Astrocyte (in vitro differentiated cells and primary cell): ENCODE data around the gene ATP10D. TPM values are rescaled to one million over a fixed set of nuclear protein-coding genes. Genes with fewer than 3 reads are reported as not detected.

ENCODE experiments used
- DNase-seq: peaks from one replicate; pipeline ENCODE4 v3.0.0-alpha.2; 2010; ENCODE audit warnings: low read depth
- FAIRE-seq: peaks from 2 replicates; lab custom pipeline; 2011; peaks lifted over from hg19 to GRCh38; lab: Jason Lieb, UNC
- H2AFZ ChIP-seq: 2 replicates; pipeline ENCODE4 v1.6.0; 2012; ENCODE audit warnings: low read depth, low read length, inconsistent platforms
- H3K27ac ChIP-seq: 2 replicates; pipeline ENCODE4 v1.5.1; 2011; ENCODE audit warnings: low read depth, low read length, inconsistent platforms
- H3K27me3 ChIP-seq: 2 replicates; pipeline ENCODE4 v1.6.0; 2011; ENCODE audit warnings: low read length, inconsistent platforms; ENCODE audit not compliant: insufficient read depth
- H3K36me3 ChIP-seq: 2 replicates; pipeline ENCODE4 v1.5.1; 2011; ENCODE audit warnings: low read length, inconsistent platforms; ENCODE audit not compliant: insufficient read depth
- H3K4me1 ChIP-seq: 2 replicates; pipeline ENCODE4 v1.5.1; 2011; ENCODE audit warnings: low read length, inconsistent platforms; ENCODE audit not compliant: insufficient read depth
- H3K4me2 ChIP-seq: 2 replicates; pipeline ENCODE4 v1.6.0; 2012; ENCODE audit warnings: low read length, inconsistent platforms
- H3K4me3 ChIP-seq: 2 replicates; pipeline ENCODE4 v1.5.1; 2011; ENCODE audit warnings: low read depth, mild to moderate bottlenecking, low read length, inconsistent platforms; ENCODE audit not compliant: insufficient read depth
- H3K79me2 ChIP-seq: 2 replicates; pipeline ENCODE4 v1.6.0; 2012; ENCODE audit warnings: mild to moderate bottlenecking, low read length, inconsistent platforms; ENCODE audit not compliant: insufficient read depth
- H3K9ac ChIP-seq: 2 replicates; pipeline ENCODE4 v1.6.0; 2012; ENCODE audit warnings: mild to moderate bottlenecking, low read length, inconsistent platforms
- H3K9me3 ChIP-seq: 2 replicates; pipeline ENCODE4 v1.5.1; 2012; ENCODE audit warnings: low read depth, mild to moderate bottlenecking, low read length, inconsistent platforms; ENCODE audit not compliant: insufficient read depth
- H4K20me1 ChIP-seq: 2 replicates; pipeline ENCODE4 v1.6.0; 2012; ENCODE audit warnings: low read length, inconsistent platforms; ENCODE audit not compliant: insufficient read depth
- H3K27ac Mint-ChIP-seq: one replicate; pipeline ENCODE4 v1.8.0; 2021; ENCODE audit warnings: mild to moderate bottlenecking, mixed read lengths; ENCODE audit not compliant: unreplicated experiment
- H3K27me3 Mint-ChIP-seq: one replicate; pipeline ENCODE4 v1.8.0; 2021; ENCODE audit warnings: low read depth, mixed read lengths; ENCODE audit not compliant: unreplicated experiment
- H3K36me3 Mint-ChIP-seq: one replicate; pipeline ENCODE4 v1.8.0; 2021; ENCODE audit warnings: low read depth, mixed read lengths; ENCODE audit not compliant: unreplicated experiment
- H3K4me1 Mint-ChIP-seq: one replicate; pipeline ENCODE4 v1.8.0; 2021; ENCODE audit warnings: low read depth, mixed read lengths; ENCODE audit not compliant: unreplicated experiment
- H3K4me3 Mint-ChIP-seq: one replicate; pipeline ENCODE4 v1.8.0; 2021; ENCODE audit warnings: mild to moderate bottlenecking, moderate library complexity, mixed read lengths; ENCODE audit not compliant: unreplicated experiment
- H3K9me3 Mint-ChIP-seq: one replicate; pipeline ENCODE4 v1.8.0; 2021; ENCODE audit warnings: mild to moderate bottlenecking, mixed read lengths; ENCODE audit not compliant: unreplicated experiment
- EZH2 ChIP-seq: IDR thresholded peaks from 2 replicates; pipeline ENCODE4 v1.6.1; 2012; ENCODE audit warnings: mild to moderate bottlenecking, low read length, inconsistent platforms; ENCODE audit not compliant: insufficient read depth
- total RNA-seq: library from RNA; stranded (reverse); gene quantifications from 2 replicates; pipeline ENCODE4 v1.2.1, GENCODE V29; 2021
- TF ChIP-seq, protein P1 (sequence below): IDR thresholded peaks from 2 replicates; pipeline ENCODE4 v1.5.1; 2011; ENCODE audit warnings: low read depth, mild to moderate bottlenecking, inconsistent platforms, low read length, moderate library complexity; ENCODE audit not compliant: insufficient read depth

The ATP10D gene
- total RNA-seq, 1 donor from 2014 or later, result 75.8 TPM

DNA sequence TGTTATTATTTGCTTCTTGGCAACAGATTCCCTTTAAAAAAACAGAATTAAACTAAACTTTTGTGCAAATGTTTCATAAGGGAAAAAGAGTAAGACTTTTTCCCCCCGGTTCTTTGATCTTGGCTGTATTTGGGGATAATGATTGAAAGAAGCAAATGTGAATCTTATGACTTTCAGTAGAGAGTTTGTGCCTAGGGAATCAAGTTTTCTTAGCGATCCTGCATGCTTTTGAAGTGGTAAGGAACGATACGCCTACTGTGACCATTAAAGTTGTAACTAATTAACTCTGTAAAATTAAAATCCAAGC is 9.0 kb downstream of the ATP10D start:
- DNase-seq, result no peak
- H3K4me1 Mint-ChIP-seq, result peaks cover 11% of the 10 kb centered on the region
- H3K9me3 Mint-ChIP-seq, result peaks cover 2% of the 10 kb centered on the region
- Histone ChIP-seq H2AFZ (no peak overlapping the region), H4K20me1 (peaks cover 8% of the 10 kb centered on the region), H3K4me3 (no peak overlapping the region), H3K4me2 (no peak overlapping the region), H3K9ac (no peak overlapping the region), H3K27ac (no peak overlapping the region), H3K79me2 (peaks cover 69% of the 10 kb centered on the region), H3K36me3 (peaks cover 3% of the 10 kb centered on the region), H3K9me3 (peaks cover 2% of the 10 kb centered on the region), H3K27me3 (no peaks in the 10 kb centered on the region), H3K4me1 (no peaks in the 10 kb centered on the region)
- H3K36me3 Mint-ChIP-seq, result peaks cover 13% of the 10 kb centered on the region
- H3K27ac Mint-ChIP-seq, result no peak overlapping the region
- H3K4me3 Mint-ChIP-seq, result no peak overlapping the region
- H3K27me3 Mint-ChIP-seq, result no peaks in the 10 kb centered on the region
- no peak for TF ChIP-seq EZH2
- TF ChIP-seq, protein P1, sequence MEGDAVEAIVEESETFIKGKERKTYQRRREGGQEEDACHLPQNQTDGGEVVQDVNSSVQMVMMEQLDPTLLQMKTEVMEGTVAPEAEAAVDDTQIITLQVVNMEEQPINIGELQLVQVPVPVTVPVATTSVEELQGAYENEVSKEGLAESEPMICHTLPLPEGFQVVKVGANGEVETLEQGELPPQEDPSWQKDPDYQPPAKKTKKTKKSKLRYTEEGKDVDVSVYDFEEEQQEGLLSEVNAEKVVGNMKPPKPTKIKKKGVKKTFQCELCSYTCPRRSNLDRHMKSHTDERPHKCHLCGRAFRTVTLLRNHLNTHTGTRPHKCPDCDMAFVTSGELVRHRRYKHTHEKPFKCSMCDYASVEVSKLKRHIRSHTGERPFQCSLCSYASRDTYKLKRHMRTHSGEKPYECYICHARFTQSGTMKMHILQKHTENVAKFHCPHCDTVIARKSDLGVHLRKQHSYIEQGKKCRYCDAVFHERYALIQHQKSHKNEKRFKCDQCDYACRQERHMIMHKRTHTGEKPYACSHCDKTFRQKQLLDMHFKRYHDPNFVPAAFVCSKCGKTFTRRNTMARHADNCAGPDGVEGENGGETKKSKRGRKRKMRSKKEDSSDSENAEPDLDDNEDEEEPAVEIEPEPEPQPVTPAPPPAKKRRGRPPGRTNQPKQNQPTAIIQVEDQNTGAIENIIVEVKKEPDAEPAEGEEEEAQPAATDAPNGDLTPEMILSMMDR, result no peak
- FAIRE-seq, result no peak

DNA sequence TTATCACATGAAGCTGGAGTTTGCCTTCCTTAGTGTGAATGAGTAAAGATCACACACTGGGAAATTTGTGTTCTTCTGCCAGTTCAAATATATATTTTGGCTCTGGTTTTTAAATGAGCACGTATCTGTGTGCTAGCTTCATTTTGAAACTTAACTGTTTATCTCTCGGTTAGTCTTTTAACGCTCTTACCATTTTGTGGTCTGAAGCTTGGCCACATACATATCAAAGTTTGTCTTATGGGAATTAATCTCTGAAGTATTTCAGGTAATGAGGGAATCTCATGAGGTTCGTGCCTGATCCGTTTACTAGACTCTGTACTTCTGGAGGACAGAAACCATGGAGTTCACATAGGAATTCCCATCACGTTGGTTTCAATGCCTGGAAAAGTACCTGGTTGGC is 13.8 kb downstream of the ATP10D start:
- H3K9me3 Mint-ChIP-seq, result no peaks in the 10 kb centered on the region
- H3K27me3 Mint-ChIP-seq, result no peaks in the 10 kb centered on the region
- H3K9me3 ChIP-seq, result no peaks in the 10 kb centered on the region
- no peak overlapping the region for H3K4me2 ChIP-seq
- H3K27me3 ChIP-seq, result no peaks in the 10 kb centered on the region
- no peaks in the 10 kb centered on the region for H3K4me1 ChIP-seq
- H3K4me3 Mint-ChIP-seq, result no peak overlapping the region
- TF ChIP-seq, protein P1, result no peak
- TF ChIP-seq EZH2, result no peak
- H3K36me3 ChIP-seq, result no peaks in the 10 kb centered on the region
- H3K27ac ChIP-seq, result no peak overlapping the region
- no peak overlapping the region for H3K27ac Mint-ChIP-seq
- FAIRE-seq (no peak), DNase-seq (no peak)
- H4K20me1 ChIP-seq, result peaks cover 4% of the 10 kb centered on the region
- peaks cover 3% of the 10 kb centered on the region for H3K36me3 Mint-ChIP-seq
- no peak overlapping the region for H2AFZ ChIP-seq
- no peak overlapping the region for H3K9ac ChIP-seq
- H3K4me1 Mint-ChIP-seq, result no peaks in the 10 kb centered on the region
- H3K4me3 ChIP-seq, result no peak overlapping the region
- peaks cover 49% of the 10 kb centered on the region for H3K79me2 ChIP-seq

DNA sequence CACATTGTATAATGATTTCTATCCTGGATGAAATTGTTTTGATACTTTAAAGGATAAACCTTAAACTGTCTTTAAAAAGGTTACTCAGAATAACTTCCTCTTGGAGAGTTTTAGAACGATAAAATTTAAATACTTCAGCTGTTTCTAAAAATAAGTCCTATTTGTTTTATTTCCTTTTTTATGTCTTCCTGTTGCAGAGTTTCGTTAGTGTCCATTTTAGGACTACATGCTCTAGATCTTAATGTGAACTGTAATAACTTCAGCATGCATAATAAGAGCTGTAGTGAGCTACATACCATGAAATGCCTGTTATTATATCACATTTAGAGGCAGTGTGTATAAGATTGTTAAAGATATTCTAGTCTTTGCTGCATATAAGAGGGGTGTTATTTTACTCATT is 14.6 kb downstream of the ATP10D start:
- Histone ChIP-seq H4K20me1 (peaks cover 4% of the 10 kb centered on the region), H3K27me3 (no peaks in the 10 kb centered on the region), H3K79me2 (peaks cover 50% of the 10 kb centered on the region), H3K36me3 (no peaks in the 10 kb centered on the region), H3K9me3 (no peaks in the 10 kb centered on the region), H3K9ac (no peak overlapping the region), H2AFZ (no peak overlapping the region), H3K4me3 (no peak overlapping the region), H3K27ac (no peak overlapping the region), H3K4me2 (no peak overlapping the region), H3K4me1 (no peaks in the 10 kb centered on the region)
- no peaks in the 10 kb centered on the region for H3K9me3 Mint-ChIP-seq
- no peak overlapping the region for H3K27ac Mint-ChIP-seq
- FAIRE-seq, result no peak
- no peak overlapping the region for H3K4me3 Mint-ChIP-seq
- DNase-seq, result no peak
- TF ChIP-seq EZH2, result no peak
- TF ChIP-seq, protein P1, result no peak
- no peaks in the 10 kb centered on the region for H3K27me3 Mint-ChIP-seq
- H3K36me3 Mint-ChIP-seq, result peaks cover 6% of the 10 kb centered on the region
- H3K4me1 Mint-ChIP-seq, result no peaks in the 10 kb centered on the region
